Trophoblast cell (in vitro differentiated cells and primary cell): ENCODE measurements around the gene GTPBP4.

Source experiments
- DNase-seq, 2 donors: peaks; one replicate each; pipeline ENCODE4 v3.0.0-alpha.2; 2016
- H2AFZ ChIP-seq: 2 replicates; pipeline ENCODE4 v1.6.1; 2013; ENCODE audit warnings: low read length, moderate library complexity, mild to moderate bottlenecking; ENCODE audit not compliant: insufficient read depth, poor library complexity
- H2AK5ac ChIP-seq: 2 replicates; pipeline ENCODE4 v1.6.1; 2013; ENCODE audit warnings: mild to moderate bottlenecking, low read length
- H2BK120ac ChIP-seq: 2 replicates; pipeline ENCODE4 v1.6.1; 2013; ENCODE audit warnings: low read length, mild to moderate bottlenecking, moderate library complexity; ENCODE audit not compliant: insufficient read depth, poor library complexity
- H2BK12ac ChIP-seq: 2 replicates; pipeline ENCODE4 v1.6.1; 2013; ENCODE audit warnings: mild to moderate bottlenecking, low read length, moderate library complexity
- H2BK5ac ChIP-seq: 2 replicates; pipeline ENCODE4 v1.6.1; 2013; ENCODE audit warnings: low read length, low read depth, moderate library complexity, mild to moderate bottlenecking; ENCODE audit not compliant: poor library complexity
- H3K14ac ChIP-seq: 2 replicates; pipeline ENCODE4 v1.6.1; 2013; ENCODE audit warnings: mild to moderate bottlenecking, low read length
- H3K18ac ChIP-seq: 2 replicates; pipeline ENCODE4 v1.6.1; 2013; ENCODE audit warnings: mild to moderate bottlenecking, low read length
- H3K23ac ChIP-seq: 2 replicates; pipeline ENCODE4 v1.6.1; 2013; ENCODE audit warnings: low read length
- H3K27ac ChIP-seq: 2 replicates; pipeline ENCODE4 v1.5.1; 2013; ENCODE audit warnings: low read depth, mild to moderate bottlenecking, inconsistent platforms, low read length, moderate library complexity
- H3K27me3 ChIP-seq: 2 replicates; pipeline ENCODE4 v1.6.1; 2013; ENCODE audit warnings: inconsistent platforms, mild to moderate bottlenecking, low read length, moderate library complexity; ENCODE audit not compliant: insufficient read depth
- H3K36me3 ChIP-seq, 2 experiments: 1 replicate in 1 of 2; 2 replicates in 1 of 2; pipeline ENCODE4 v1.6.1; 2013; ENCODE audit warnings: low read length in 2 of 2, mild to moderate bottlenecking in 2 of 2, moderate library complexity in 1 of 2; ENCODE audit not compliant: insufficient read depth in 2 of 2, control insufficient read depth in 1 of 2
- H3K4ac ChIP-seq: 2 replicates; pipeline ENCODE4 v1.6.1; 2013; ENCODE audit warnings: low read depth, mild to moderate bottlenecking, low read length, moderate library complexity
- H3K4me1 ChIP-seq, 2 experiments: 1 replicate in 1 of 2; 2 replicates in 1 of 2; pipeline ENCODE4 v1.6.1; 2013; ENCODE audit warnings: low read length in 2 of 2, mild to moderate bottlenecking in 2 of 2, moderate library complexity in 1 of 2; ENCODE audit not compliant: insufficient read depth in 2 of 2, control insufficient read depth in 1 of 2
- H3K4me2 ChIP-seq: 2 replicates; pipeline ENCODE4 v1.6.1; 2013; ENCODE audit warnings: inconsistent platforms, mild to moderate bottlenecking, low read length, moderate library complexity
- H3K4me3 ChIP-seq: 2 replicates; pipeline ENCODE4 v1.5.1; 2013; ENCODE audit warnings: mild to moderate bottlenecking, low read depth, low read length, inconsistent platforms
- H3K79me1 ChIP-seq: one replicate; pipeline ENCODE4 v1.6.1; 2013; ENCODE audit warnings: low read length
- H3K79me2 ChIP-seq: 2 replicates; pipeline ENCODE4 v1.6.1; 2013; ENCODE audit warnings: low read length, mild to moderate bottlenecking; ENCODE audit not compliant: control insufficient read depth, insufficient read depth, poor library complexity
- H3K9ac ChIP-seq: 2 replicates; pipeline ENCODE4 v1.6.1; 2013; ENCODE audit warnings: mild to moderate bottlenecking, low read length
- H3K9me3 ChIP-seq: 2 replicates; pipeline ENCODE4 v1.6.1; 2013; ENCODE audit warnings: low read depth, mild to moderate bottlenecking, control low read depth, inconsistent platforms, low read length; ENCODE audit not compliant: insufficient read depth
- H4K12ac ChIP-seq: 2 replicates; pipeline ENCODE4 v1.6.1; 2013; ENCODE audit warnings: low read depth, mild to moderate bottlenecking, low read length, moderate library complexity
- H4K8ac ChIP-seq: 2 replicates; pipeline ENCODE4 v1.6.1; 2013; ENCODE audit warnings: low read depth, mild to moderate bottlenecking, low read length, moderate library complexity
- H4K91ac ChIP-seq: one replicate; pipeline ENCODE4 v1.6.1; 2013; ENCODE audit warnings: low read depth, mild to moderate bottlenecking, low read length, moderate library complexity
- WGBS: extraction: QIAGEN DNeasy Blood & Tissue Kit; methylation state at CpG from one replicate; pipeline ENCODE4 v1.1.7; 2013; ENCODE audit warnings: missing lambda C conversion rate; ENCODE audit not compliant: insufficient read length, insufficient coverage; ENCODE audit errors: extremely low coverage; 5-methylcytosine and 5-hydroxymethylcytosine counted together

Gene GTPBP4

GRCh38 chr10:1025683-1026082, 37.4 kb downstream of the GTPBP4 start, which contains the start of gene IDI2:
IDI2 (minus strand) TSS chr10:1025859; CDS start chr10:1024723, 1,136 bp downstream.
- H2BK12ac ChIP-seq = no peak within 1 kb of the TSS
- no peak within 1 kb of the TSS for H4K91ac ChIP-seq
- no peaks in the 10 kb centered on the region for H3K27me3 ChIP-seq
- H3K18ac ChIP-seq = no peak within 1 kb of the TSS
- H4K12ac ChIP-seq = no peak within 1 kb of the TSS
- H3K27ac ChIP-seq = no peak within 1 kb of the TSS
- DNase-seq = no peak
- H4K8ac ChIP-seq = no peak within 1 kb of the TSS
- H3K9ac ChIP-seq = no peak within 1 kb of the TSS
- no peaks in the 10 kb centered on the region for H3K79me2 ChIP-seq
- no peak within 1 kb of the TSS for H3K23ac ChIP-seq
- H3K4me2 ChIP-seq = no peak within 1 kb of the TSS
- H3K36me3 ChIP-seq = no peaks in the 10 kb centered on the region
- no peaks in the 10 kb centered on the region for H3K4me1 ChIP-seq
- no CpG with 5 or more reads among the region's 1 CpG for WGBS
- no peaks in the 10 kb centered on the region for H3K79me1 ChIP-seq
- no peak within 1 kb of the TSS for H3K4ac ChIP-seq
- H3K9me3 ChIP-seq = no peaks in the 10 kb centered on the region
- no peak within 1 kb of the TSS for H2AFZ ChIP-seq
- no peak within 1 kb of the TSS for H3K4me3 ChIP-seq
- no peak within 1 kb of the TSS for H2BK5ac ChIP-seq
- no peak within 1 kb of the TSS for H2BK120ac ChIP-seq
- no peak within 1 kb of the TSS for H2AK5ac ChIP-seq
- H3K14ac ChIP-seq = no peak within 1 kb of the TSS

GRCh38 chr10:1026578-1026977, 38.3 kb downstream of the GTPBP4 start:
- WGBS = no CpG with 5 or more reads among the region's 6 CpGs
- no peak overlapping the region for H4K91ac ChIP-seq
- no peaks in the 10 kb centered on the region for H3K79me1 ChIP-seq
- H4K8ac ChIP-seq = no peak overlapping the region
- no peaks in the 10 kb centered on the region for H3K9me3 ChIP-seq
- H3K14ac ChIP-seq = no peak overlapping the region
- H3K18ac ChIP-seq = no peak overlapping the region
- H2AFZ ChIP-seq = no peak overlapping the region
- no peak for DNase-seq
- H3K27ac ChIP-seq = no peak overlapping the region
- H3K36me3 ChIP-seq = no peaks in the 10 kb centered on the region
- no peak overlapping the region for H2BK5ac ChIP-seq
- H3K4me2 ChIP-seq = no peak overlapping the region
- no peaks in the 10 kb centered on the region for H3K4me1 ChIP-seq
- no peak overlapping the region for H3K9ac ChIP-seq
- H2BK12ac ChIP-seq = no peak overlapping the region
- H3K4me3 ChIP-seq = no peak overlapping the region
- H3K23ac ChIP-seq = no peak overlapping the region
- no peak overlapping the region for H4K12ac ChIP-seq
- H3K27me3 ChIP-seq = no peaks in the 10 kb centered on the region
- H2AK5ac ChIP-seq = no peak overlapping the region
- H3K79me2 ChIP-seq = no peaks in the 10 kb centered on the region
- no peak overlapping the region for H3K4ac ChIP-seq
- H2BK120ac ChIP-seq = no peak overlapping the region

- no peak overlapping the region for H4K12ac ChIP-seq
- no peak overlapping the region for H3K4me2 ChIP-seq
- H3K79me1 ChIP-seq = no peaks in the 10 kb centered on the region
- no peak overlapping the region for H4K8ac ChIP-seq
- H3K14ac ChIP-seq = no peak overlapping the region
- H3K79me2 ChIP-seq = no peaks in the 10 kb centered on the region
- no peaks in the 10 kb centered on the region for H3K27me3 ChIP-seq
- H3K9ac ChIP-seq = no peak overlapping the region
- H2AFZ ChIP-seq = no peak overlapping the region
- no peaks in the 10 kb centered on the region for H3K4me1 ChIP-seq
- H4K91ac ChIP-seq = no peak overlapping the region
- no peak overlapping the region for H3K4ac ChIP-seq
- H3K23ac ChIP-seq = no peak overlapping the region
- no peak overlapping the region for H2BK5ac ChIP-seq
- no peak overlapping the region for H3K18ac ChIP-seq
- no peak overlapping the region for H2BK120ac ChIP-seq
- no CpG with 5 or more reads among the region's 7 CpGs for WGBS
- no peak overlapping the region for H3K4me3 ChIP-seq
- no peaks in the 10 kb centered on the region for H3K36me3 ChIP-seq
- no peak overlapping the region for H2BK12ac ChIP-seq
- DNase-seq = no peak
- no peaks in the 10 kb centered on the region for H3K9me3 ChIP-seq
- H2AK5ac ChIP-seq = no peak overlapping the region
- H3K27ac ChIP-seq = no peak overlapping the region
These were observed 41.6 kb downstream of the GTPBP4 start for GRCh38 chr10:1029838-1030237.

- Histone ChIP-seq H3K36me3 (peaks cover 2 to 10% of the 10 kb centered on the region in 2 experiments), H3K23ac (no peak overlapping the region), H4K91ac (no peak overlapping the region), H3K4me3 (no peak overlapping the region), H2AFZ (no peak overlapping the region), H3K9me3 (no peaks in the 10 kb centered on the region), H3K14ac (no peak overlapping the region), H3K4me1 (no peaks in the 10 kb centered on the region), H3K9ac (no peak overlapping the region), H2BK5ac (no peak overlapping the region), H4K12ac (no peak overlapping the region), H3K18ac (no peak overlapping the region), H2BK120ac (no peak overlapping the region), H2AK5ac (no peak overlapping the region), H3K27me3 (no peaks in the 10 kb centered on the region), H2BK12ac (no peak overlapping the region), H4K8ac (no peak overlapping the region), H3K79me1 (no peaks in the 10 kb centered on the region), H3K27ac (no peak overlapping the region), H3K4ac (no peak overlapping the region), H3K4me2 (no peak overlapping the region), H3K79me2 (no peaks in the 10 kb centered on the region)
- DNase-seq = no peak
- WGBS = no CpG with 5 or more reads among the region's 1 CpG
These were observed 45.4 kb downstream of the GTPBP4 start for GRCh38 chr10:1033601-1034000.
